Neutrophil (primary cell): ENCODE data around the gene GFOD1.
"Not testable (repeated sequence)": the region's sequence is repeated elsewhere in the genome, so short reads cannot be mapped to it uniquely, and the experiment has no call there.

Experiments
- H3K27ac ChIP-seq: fragments of 200-600 bp; sonication (generic); 2 replicates; pipeline ENCODE4 v1.5.1; 2016; ENCODE audit warnings: mild to moderate bottlenecking, moderate library complexity
- H3K27me3 ChIP-seq: fragments of 200-600 bp; sonication (generic); 2 replicates; pipeline ENCODE4 v1.6.0; 2016; ENCODE audit warnings: mild to moderate bottlenecking
- H3K36me3 ChIP-seq: fragments of 200-600 bp; sonication (generic); 2 replicates; pipeline ENCODE4 v1.5.1; 2017
- H3K4me1 ChIP-seq, 2 experiments: fragments of 200-600 bp in 1 of 2; sonication (generic) in 1 of 2; 1 replicate in 1 of 2; 2 replicates in 1 of 2; pipeline versions ENCODE4 v1.5.1 to v1.6.1; 2013 to 2016; ENCODE audit warnings: low read depth in 1 of 2, low read length in 1 of 2, mild to moderate bottlenecking in 1 of 2, moderate library complexity in 1 of 2; ENCODE audit not compliant: control insufficient read depth in 1 of 2, insufficient read depth in 1 of 2
- H3K4me3 ChIP-seq, 2 experiments: fragments of 200-600 bp in 1 of 2; sonication (generic) in 1 of 2; 1 replicate in 1 of 2; 2 replicates in 1 of 2; pipeline ENCODE4 v1.5.1; 2013 to 2016; ENCODE audit warnings: low read depth in 1 of 2, low read length in 1 of 2, mild to moderate bottlenecking in 1 of 2, moderate library complexity in 1 of 2
- H3K9me3 ChIP-seq: fragments of 200-600 bp; sonication (generic); 2 replicates; pipeline ENCODE4 v1.5.1; 2016
- CTCF ChIP-seq: fragments of 200-600 bp; sonication (generic); IDR thresholded peaks from 2 replicates; pipeline ENCODE4 v1.5.1; 2016; ENCODE audit warnings: antibody characterized with exemption

The GFOD1 gene

GRCh38 chr6:13515912-13516311, 28.5 kb upstream of the GFOD1 start:
- Histone ChIP-seq H3K27ac (no peak overlapping the region), H3K27me3 (no peaks in the 10 kb centered on the region), H3K9me3 (no peaks in the 10 kb centered on the region), H3K36me3 (no peaks in the 10 kb centered on the region), H3K4me3 (no peak overlapping the region), H3K4me1 (no peaks in the 10 kb centered on the region)
- TF ChIP-seq CTCF, result no peak

- H3K27me3 ChIP-seq, result no peaks in the 10 kb centered on the region
- TF ChIP-seq CTCF, result no peak
- no peaks in the 10 kb centered on the region for H3K9me3 ChIP-seq
- H3K36me3 ChIP-seq, result no peaks in the 10 kb centered on the region
- no peak overlapping the region for H3K4me3 ChIP-seq
- H3K4me1 ChIP-seq, result no peaks in the 10 kb centered on the region
- H3K27ac ChIP-seq, result no peak overlapping the region
These were observed 26.5 kb upstream of the GFOD1 start for GRCh38 chr6:13513626-13514502.

- Histone ChIP-seq H3K4me3 (no peak overlapping the region), H3K27ac (no peak overlapping the region), H3K36me3 (no peaks in the 10 kb centered on the region), H3K27me3 (no peaks in the 10 kb centered on the region), H3K9me3 (no peaks in the 10 kb centered on the region), H3K4me1 (no peaks in the 10 kb centered on the region)
- no peak for TF ChIP-seq CTCF
These were observed 25.5 kb upstream of the GFOD1 start for GRCh38 chr6:13512900-13513299.

- Histone ChIP-seq H3K36me3 (no peaks in the 10 kb centered on the region), H3K4me3 (no peak overlapping the region), H3K27me3 (no peaks in the 10 kb centered on the region), H3K9me3 (no peaks in the 10 kb centered on the region), H3K27ac (no peak overlapping the region), H3K4me1 (no peaks in the 10 kb centered on the region)
- TF ChIP-seq CTCF, result no peak
These were observed 24.7 kb upstream of the GFOD1 start for GRCh38 chr6:13511913-13512717.

GRCh38 chr6:13511141-13511571, 23.8 kb upstream of the GFOD1 start:
- H3K9me3 ChIP-seq, H3K27ac ChIP-seq, H3K4me1 ChIP-seq, H3K36me3 ChIP-seq, H3K27me3 ChIP-seq, H3K4me3 ChIP-seq: not testable (repeated sequence)

- not testable (repeated sequence) for H3K4me1 ChIP-seq, H3K27me3 ChIP-seq, H3K4me3 ChIP-seq, H3K9me3 ChIP-seq, H3K36me3 ChIP-seq, H3K27ac ChIP-seq
These were observed 23.0 kb upstream of the GFOD1 start for GRCh38 chr6:13510433-13510832.
